GM10248 (cell line): Measurements from ENCODE around the gene PTH2.
A peak's percentile ranks its signal among the peaks of the same experiment; 100 is the strongest.

Experiments
- CTCF ChIA-PET: fragments of 300-600 bp; sonication (Branson Sonifier 250); formaldehyde crosslinking; extraction: SDS; loops from one replicate; lab custom pipeline; 2021; ENCODE audit warnings: antibody characterized with exemption; lab: Yijun Ruan, JAX
- POLR2A ChIA-PET: fragments of 350-650 bp; sonication (Branson Sonifier 250); formaldehyde crosslinking; extraction: SDS; loops from one replicate; lab custom pipeline; 2020; ENCODE audit warnings: antibody characterized with exemption; lab: Yijun Ruan, JAX
- DNase-seq: peaks from one replicate; pipeline ENCODE4 v3.0.0; 2012; ENCODE audit errors: extremely low spot score
- CTCF ChIP-seq: IDR thresholded peaks from 2 replicates; pipeline ENCODE4 v1.5.1; 2012; ENCODE audit warnings: mild to moderate bottlenecking, low read depth; ENCODE audit errors: extremely low read depth, missing control alignments, control extremely low read depth

Gene PTH2

GRCh38 chr19:49440439-49441209, 17.4 kb upstream of the PTH2 start:
- DNase-seq, result no peak
- no peak for TF ChIP-seq CTCF
- POLR2A ChIA-PET, result no interaction called here
- CTCF ChIA-PET, result interaction anchor here (3.6 kb wide), 1 partner anchor 50 kb away, joined by 23 read pairs; no protein-coding TSS in a partner anchor

GRCh38 chr19:49439836-49440235, 16.6 kb upstream of the PTH2 start:
- POLR2A ChIA-PET, result no interaction called here
- no peak for TF ChIP-seq CTCF
- CTCF ChIA-PET, result interaction anchor here (3.6 kb wide), 1 partner anchor 49 kb away, joined by 23 read pairs; no protein-coding TSS in a partner anchor
- DNase-seq, result no peak

GRCh38 chr19:49438261-49438660, 15.0 kb upstream of the PTH2 start:
- CTCF ChIA-PET, result no interaction called here
- POLR2A ChIA-PET, result no interaction called here
- no peak for DNase-seq
- no peak for TF ChIP-seq CTCF

- TF ChIP-seq CTCF, result no peak
- no peak for DNase-seq
- ChIA-PET POLR2A (no interaction called here), CTCF (interaction anchor here (1.3 kb wide), 1 partner anchor 8 kb away, joined by 4 read pairs; no protein-coding TSS in a partner anchor)
Observed at GRCh38 chr19:49437231-49437630, 14.0 kb upstream of the PTH2 start.

- ChIA-PET POLR2A (no interaction called here), CTCF (interaction anchor here (1.2 to 2.4 kb wide), 4 partner anchors 9 to 109 kb away, joined by 3 to 14 read pairs (median 4); no protein-coding TSS in a partner anchor)
- TF ChIP-seq CTCF, result no peak
- DNase-seq, result peak; percentile 49
Observed at GRCh38 chr19:49436381-49437017, 13.3 kb upstream of the PTH2 start.

GRCh38 chr19:49435670-49436069, 12.4 kb upstream of the PTH2 start:
- no peak for DNase-seq
- POLR2A ChIA-PET, result no interaction called here
- CTCF ChIA-PET, result interaction anchor here (1.2 to 2.4 kb wide), 4 partner anchors 9 to 108 kb away, joined by 3 to 14 read pairs (median 4); no protein-coding TSS in a partner anchor
- no peak for TF ChIP-seq CTCF
